IPS-NIHi11 (cell line): ENCODE results near the gene DLEU7.

Source experiments
- DNase-seq: peaks from one replicate; pipeline ENCODE4 v3.0.0; 2012; ENCODE audit warnings: mixed read lengths, low spot score

Gene DLEU7

DNA sequence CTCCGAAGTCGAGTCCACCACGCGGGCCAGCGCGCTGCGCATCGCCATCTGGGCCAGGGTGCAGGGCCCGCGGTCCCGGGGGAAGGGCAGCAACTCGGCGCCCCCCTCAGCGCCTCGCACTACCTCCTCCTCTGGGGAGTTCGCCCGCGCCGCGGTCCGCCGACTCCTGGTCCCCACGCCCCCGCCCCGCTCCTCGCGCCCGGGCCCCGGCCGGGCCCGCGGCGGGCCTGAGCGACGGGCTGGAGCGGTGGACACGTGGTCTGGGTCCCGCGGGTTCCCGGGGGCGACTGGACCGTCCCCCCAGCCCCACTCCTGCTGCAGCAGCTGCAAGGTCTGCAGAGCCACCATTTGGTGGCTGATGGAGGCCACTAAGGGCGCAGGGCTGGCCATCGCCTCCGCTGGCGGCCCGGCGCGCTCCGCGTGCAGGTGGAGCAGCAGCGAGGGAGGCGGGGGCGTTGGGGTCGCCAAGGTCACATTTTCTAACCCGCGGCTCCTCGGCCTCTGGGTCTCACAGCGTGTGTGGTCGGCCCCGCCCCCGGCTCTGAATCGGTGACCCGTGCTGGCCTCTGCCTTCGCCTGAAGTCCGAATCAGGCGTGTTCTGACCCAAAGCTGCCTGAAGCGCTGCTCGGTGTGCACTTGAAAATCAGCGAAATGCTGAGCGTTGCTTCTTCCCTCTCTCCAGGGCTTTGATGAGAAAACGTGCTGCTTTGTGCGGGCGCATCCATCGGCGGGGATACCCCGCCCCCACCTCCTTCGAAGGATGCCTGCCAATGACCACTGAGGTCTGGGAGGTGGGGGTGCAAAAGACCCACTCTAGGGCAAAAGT is at the start of gene DLEU7:
TSS of gene DLEU7 (minus strand) at position 436 of the 827 bp plus-strand sequence. CDS start at position 390, 46 bp downstream.
- DNase-seq: peak; percentile 71

DNA sequence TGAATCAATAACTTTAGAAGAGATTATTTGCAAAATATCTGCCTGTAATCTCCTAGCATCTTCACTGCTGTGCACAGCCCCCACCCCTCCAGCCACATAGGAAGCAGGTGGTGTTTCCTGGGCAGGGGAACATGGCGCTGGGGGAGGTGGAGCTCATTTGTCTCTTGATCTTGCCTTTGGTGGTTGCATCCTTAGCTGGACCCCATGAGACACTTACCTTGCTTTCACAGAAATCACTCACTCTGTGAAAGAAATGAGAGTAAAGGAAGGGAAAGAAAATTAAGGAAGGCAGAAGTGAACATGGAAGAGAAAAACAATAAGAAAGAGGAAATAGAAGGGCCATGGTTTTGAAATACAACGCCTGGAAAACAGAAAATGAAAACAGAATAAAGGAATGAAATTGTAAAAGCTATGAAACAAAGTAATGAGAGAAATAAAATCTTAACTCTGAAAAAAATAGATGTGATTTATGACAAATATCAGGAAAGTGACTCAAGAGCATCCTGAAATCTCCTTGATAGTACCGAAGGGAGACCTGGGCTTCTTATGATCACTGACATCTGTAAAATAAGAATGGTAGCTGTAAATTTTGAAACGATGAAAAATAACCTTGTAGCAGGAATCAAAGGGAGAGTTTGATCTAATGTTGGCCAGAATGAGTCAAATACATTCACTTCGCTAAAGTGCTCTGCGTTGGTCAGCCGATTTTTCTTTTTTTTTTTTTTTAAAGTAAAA is 48.9 kb upstream of the DLEU7 start:
- no peak for DNase-seq

DNA sequence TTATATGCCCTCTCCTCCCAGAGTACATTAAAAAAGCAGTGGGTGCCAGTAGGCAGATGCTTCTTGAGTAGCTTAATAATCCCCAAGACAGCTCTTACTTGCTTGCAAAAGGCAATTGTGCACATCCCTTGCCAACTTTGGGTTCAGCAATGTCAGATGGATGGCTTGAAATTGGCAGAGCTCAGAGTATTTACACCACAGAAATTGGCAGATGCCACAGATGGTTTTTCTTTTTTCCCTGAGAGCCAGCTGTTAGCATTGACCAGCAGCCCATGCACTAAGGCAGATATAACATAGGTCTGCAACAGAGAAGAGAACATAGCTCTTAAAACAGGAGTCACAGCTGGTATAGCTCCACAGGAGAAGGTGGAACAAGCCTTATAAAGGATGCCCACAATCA is 47.7 kb upstream of the DLEU7 start:
- no peak for DNase-seq

DNA sequence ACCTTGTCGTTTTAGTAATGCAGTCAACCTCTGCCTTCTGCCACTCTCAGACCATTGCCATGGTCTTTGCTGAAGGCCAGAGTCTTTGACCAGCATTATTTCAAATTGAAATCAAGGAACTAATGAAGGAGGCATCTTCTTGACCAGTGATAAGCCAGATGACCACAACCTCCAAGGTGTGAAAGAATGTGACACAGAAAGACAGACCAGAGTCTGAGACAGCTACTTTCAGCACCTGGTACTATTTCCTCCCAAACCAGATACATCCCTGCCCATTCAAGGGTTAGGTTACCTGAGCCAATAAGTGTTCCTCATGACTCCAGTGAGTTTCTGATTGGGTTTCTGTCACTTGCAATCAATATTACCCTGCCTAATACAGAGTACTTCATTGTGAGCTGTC is 45.8 kb upstream of the DLEU7 start:
- no peak for DNase-seq

DNA sequence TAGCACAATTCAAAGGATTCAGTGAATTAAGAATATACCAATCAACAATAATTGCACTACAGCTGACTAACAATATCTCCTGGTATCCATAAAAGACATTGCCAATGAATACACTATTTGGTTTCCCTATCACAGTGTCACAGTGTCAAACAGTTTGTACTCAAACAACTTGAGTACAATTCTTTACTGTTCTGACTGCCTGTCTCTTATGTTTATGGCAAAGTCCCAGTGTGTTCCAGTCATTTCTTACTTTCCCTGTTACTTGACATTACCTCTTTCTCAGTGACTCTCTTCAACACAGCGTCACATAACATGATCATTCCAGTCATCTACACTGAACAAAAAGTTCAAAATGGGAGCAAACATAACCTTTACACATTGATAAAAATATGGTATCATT is 44.9 kb upstream of the DLEU7 start:
- DNase-seq: no peak

DNA sequence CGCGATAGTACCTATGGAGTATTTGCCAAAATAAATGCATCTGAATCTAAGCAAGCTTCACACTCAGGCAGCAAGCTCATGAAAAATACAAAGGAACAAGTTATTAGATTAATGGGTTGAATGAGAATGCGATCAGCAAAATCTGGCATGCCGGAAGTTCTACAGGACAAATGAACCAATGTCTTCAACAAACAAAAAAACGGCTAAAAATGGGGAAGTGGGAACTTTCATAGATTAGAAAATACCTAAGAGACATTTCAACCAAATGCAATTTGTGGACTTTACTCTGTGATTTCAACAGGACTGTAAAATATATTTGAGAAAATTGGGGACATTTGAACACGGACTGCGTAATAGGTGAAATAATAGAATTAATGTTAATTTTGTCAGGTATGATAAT is 43.7 kb upstream of the DLEU7 start:
- DNase-seq: no peak

DNA sequence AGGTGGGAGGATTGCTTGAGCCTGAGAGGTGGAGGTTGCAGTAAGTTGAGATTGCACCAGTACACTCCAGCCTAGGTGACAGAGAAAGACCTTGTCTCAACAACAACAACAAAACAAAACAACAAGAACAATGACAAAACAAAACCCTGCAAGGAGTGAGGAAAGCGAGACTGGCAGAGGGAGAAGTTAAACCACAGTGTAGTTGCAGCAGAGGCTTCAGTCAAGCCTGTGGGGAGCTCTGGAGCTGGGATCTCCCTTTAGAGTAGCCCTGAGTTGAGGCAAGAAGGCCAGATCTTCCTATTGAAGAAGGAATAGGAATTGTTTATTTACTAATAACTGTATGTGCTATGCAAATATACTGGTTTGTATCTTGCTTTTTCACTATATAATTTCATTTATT is 40.8 kb upstream of the DLEU7 start:
- no peak for DNase-seq

DNA sequence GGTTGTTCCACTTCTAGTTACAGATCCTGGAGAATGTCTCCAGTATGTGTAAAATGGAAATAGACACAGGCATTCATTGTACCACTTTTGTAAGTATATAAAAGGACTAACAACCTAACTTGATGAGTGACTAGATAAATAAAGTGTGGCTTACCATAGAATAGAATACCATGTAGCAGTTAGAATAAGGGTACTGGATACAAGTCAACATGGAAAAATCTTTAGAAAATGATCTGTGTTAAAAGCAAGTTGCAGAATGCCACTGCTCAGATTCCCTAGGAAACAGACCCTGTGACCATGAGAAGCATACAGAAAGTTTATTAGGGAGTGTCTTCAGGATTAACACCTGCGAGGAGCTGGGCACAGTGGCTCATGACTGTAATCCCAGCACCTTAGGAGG is 40.2 kb upstream of the DLEU7 start:
- no peak for DNase-seq

DNA sequence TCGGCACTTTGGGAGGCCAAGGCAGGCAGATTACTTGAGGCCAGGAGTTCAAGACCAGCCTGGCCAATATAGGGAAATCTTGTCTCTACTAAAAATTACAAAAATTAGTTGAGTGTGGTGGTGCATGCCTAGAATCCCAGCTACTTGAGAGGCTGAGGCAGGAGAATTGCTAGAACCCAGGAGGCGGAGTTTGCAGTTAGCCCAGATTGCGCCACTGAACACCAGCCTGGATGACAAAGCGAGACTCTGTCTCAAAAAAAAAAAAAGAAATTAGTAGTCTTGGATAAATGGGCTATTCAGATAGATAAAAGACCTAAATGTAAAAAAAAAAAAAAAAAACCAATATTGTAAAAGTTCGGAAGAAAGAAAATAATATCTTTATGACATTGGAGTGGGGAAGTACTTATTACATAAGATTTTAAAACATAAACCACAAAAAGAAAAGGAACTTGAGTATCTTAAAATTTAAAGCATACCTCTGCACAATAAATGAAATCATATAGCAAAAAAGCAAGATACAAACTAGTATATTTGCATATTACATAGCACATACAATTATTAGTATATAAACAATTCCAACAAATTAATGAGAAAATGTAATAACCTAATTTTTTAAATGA is 39.4 kb upstream of the DLEU7 start:
- no peak for DNase-seq

DNA sequence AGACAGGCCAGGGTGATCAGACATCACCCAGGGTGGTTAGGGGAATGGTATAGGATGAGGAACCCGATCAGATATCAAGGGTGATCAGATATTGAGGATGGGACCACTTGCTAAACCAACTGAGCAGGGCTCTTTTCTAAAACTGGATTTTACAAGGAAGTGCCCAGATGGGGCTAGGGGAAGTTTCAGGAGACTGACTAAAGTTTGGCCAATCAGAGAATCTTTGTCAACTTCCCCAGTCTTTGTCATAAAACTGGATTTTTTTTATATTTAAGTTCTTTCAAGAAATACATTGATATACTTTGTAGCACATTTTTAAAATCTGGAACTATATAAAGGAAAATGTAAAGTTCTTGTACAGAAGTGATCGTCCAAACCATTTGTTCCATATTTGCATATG is 30.5 kb upstream of the DLEU7 start:
- no peak for DNase-seq

DNA sequence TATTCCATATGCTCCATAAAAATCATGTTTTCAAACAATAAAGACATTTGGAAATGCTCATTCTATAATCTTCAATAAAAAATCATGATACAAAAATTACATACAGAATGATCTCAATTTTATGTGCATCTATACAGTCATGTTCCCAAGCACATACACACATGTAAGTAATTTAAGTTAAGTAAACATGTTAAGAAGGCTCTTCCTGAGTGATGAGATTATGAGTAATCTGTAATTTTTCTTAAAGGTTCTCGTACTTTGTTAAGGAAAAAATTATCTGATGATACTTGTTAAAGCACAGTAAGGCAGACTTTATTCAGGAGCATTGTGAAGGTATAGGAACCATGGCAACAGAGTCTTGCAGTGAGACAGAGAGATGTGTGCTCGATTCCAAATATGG is 30.0 kb upstream of the DLEU7 start:
- DNase-seq: no peak

DNA sequence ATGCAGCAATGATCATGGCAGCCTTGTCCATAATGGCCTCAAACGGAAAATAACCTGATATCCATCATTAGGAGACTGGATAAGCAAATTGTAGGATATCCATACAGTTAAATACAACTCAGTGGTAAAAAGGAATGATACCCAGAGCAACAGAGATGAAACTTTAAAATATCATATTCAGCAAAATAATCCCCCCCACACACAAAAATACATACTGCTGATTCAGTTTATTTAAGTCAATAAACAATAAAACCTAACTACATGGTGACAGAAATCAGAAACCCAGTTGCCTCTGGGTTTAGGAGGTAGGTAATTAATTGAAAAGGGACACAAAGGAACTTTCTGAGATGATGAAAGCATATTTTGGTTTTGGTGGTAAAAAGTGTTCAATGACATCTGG is 27.9 kb upstream of the DLEU7 start:
- no peak for DNase-seq

DNA sequence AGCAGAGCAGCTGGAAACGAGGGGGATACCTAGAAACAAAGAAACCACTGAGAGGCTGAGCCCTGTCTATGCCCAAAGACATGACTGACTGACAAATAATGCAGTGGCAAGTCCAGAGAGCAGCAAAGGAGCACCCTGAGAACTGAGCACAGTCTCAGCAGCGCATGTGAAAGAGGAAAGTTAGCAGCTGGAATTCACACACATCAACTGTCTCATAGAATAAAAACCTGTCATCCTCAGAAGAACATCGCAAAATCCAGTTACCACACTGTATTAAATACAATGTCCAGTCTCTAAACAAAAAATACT is 24.1 kb upstream of the DLEU7 start:
- DNase-seq: no peak

DNA sequence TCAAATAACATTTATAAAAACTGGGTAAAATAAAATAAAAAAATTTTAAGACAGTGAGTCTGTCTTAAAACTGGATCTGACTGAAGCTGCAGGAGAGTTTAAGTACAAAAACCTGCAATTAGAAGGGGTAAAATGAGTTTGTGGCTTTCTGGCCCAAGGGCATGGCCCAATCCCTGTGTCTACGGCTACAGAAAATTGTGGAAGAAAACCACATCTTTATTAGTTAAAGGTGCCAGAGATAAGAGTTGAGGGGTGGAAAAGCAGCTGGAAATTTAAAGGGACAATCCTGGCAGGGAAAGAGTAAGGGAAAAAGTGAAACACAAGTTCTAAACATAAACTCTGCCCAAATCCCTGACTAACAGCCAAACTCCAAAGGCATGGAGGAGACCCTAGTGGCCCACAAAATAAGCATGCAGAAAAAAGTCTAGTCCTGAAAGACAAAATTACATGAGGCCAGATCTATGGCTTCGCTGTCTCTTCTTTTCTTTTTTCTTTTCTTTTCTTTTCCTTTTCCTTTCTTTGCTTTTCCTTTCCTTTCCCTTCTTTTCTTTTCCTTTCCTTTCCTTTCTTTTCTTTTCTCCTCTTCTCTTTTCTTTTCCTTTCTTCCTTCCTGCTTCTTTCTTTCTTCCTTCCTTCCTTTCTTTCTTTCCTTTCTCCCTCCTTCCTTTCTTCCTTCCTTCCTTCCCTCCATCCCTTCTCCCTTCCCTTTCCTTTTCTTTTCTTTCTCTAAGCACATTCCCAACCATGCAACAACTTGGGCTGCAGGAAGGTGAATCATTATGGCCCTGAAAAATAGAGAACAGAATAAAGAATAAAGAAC is 23.5 kb upstream of the DLEU7 start:
- no peak for DNase-seq

DNA sequence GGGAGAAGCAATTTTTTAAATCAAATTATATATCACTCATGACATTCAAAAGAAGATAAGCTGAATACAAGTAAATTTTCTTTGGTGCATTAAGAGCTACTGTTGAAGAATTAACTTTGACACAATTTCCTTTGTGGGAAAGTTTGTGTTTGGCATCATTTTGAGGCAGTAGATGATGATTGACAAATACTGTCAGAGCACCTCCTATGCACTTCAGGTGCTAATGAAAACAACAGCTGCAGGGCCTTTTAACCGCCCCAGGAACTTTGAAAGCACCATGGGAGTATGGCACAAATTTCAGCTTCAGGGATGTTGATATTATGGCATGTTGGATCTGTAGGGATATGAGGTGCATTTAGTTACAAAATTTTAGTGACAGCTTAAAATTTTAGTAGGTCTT is 21.0 kb upstream of the DLEU7 start:
- no peak for DNase-seq

DNA sequence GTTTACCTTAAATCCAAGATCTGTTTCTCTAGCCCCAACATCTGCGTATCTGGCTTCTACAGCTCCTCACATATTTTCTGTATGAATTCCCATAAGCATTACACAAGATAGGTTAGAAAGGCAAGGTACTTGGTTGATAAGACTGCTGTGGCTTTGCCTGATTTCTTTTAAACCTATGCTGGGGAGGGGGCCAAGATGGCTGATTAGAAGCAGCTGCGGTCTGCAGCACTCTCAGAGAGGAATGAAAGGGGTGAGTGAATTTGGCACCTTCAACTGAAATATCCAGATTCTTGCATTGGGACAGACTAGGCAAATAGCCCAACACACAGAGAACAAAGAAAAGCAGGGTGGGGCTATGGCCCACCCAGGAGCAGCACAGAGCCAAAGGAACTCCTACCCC is 12.2 kb upstream of the DLEU7 start:
- DNase-seq: no peak

DNA sequence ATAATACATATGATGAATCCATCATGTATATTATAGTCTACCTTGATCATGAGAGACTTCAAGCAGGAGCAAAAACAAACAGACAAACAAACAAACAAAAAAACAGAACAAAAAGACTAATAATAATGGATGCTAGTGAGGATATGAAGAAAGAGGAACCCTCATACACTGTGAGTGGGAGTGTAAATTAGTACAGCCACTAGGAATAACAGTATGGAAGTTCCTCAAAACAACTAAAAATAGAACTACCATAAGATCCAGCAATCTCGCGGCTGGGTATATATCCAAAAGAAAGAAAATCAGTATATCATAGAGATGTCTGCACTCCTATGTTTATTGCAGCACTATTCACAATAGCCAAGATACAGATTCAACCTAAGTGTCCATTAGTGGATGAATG is 7.0 kb upstream of the DLEU7 start:
- DNase-seq: no peak

DNA sequence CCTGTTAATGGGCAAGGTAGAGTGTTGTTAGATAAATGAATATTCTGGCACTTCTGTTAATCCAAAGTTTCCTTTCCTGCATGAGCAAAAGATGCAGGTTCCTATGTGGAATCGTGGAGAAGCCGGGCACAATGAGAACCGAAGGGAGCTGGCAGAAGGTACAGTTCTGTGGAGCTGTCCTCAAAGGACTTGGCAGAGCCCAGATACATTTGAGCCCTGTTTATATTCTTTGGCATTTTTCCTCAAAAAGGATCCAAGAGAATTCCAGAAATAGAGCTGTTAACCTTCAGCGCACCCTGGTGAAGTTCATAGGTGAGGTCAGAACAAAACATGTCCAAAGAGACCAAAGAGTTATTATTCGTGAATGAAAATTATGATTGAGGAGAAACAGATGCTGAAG is 4.0 kb upstream of the DLEU7 start:
- no peak for DNase-seq

DNA sequence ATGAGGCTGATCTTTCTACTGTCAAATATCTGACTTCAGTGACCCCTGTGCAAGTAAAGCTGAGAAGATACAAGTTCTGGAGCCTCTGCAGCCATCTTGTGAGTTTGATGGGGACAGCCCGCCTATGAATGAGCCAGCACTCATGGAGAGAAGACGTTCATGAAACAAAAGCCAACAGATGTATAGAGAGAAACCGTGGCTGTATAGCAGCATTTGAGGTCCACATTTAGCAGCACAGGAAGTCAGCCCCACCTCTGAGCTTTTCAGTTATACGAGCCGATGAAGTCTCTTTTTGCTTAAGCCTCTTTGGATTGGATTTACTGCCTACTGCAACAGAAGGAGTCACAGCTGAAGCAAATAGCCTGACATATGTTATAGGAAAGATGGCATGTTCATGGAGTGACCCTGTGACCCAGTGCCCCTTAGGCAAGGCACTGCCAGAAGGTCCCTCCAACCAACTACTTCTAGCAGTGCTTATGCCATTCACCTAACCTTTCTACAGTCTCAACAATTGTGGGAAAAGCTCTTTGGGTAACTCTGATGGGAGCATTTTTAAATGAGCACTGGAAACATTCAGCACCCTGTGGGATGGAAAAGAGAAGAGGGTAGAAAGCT is 3.5 kb upstream of the DLEU7 start:
- no peak for DNase-seq

DNA sequence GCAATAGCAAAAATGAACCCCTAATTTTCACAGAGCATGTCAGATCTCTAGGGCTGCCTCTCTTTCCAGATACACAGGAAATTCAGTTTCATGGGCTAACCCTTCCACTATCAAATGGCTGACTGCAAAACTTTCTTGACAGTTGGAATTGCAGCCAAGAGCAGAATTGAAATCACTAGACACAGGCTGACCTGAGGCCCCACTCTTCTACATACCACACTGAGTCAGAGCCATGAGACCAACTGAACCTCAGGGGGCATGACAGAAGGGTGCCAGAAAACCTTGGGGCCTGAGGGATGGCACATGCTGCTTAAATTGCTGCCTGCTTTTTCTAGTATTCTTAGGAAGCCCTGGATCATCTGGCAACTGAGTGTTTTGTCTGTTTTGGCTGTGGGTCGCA is 1.7 kb upstream of the DLEU7 start:
- no peak for DNase-seq

DNA sequence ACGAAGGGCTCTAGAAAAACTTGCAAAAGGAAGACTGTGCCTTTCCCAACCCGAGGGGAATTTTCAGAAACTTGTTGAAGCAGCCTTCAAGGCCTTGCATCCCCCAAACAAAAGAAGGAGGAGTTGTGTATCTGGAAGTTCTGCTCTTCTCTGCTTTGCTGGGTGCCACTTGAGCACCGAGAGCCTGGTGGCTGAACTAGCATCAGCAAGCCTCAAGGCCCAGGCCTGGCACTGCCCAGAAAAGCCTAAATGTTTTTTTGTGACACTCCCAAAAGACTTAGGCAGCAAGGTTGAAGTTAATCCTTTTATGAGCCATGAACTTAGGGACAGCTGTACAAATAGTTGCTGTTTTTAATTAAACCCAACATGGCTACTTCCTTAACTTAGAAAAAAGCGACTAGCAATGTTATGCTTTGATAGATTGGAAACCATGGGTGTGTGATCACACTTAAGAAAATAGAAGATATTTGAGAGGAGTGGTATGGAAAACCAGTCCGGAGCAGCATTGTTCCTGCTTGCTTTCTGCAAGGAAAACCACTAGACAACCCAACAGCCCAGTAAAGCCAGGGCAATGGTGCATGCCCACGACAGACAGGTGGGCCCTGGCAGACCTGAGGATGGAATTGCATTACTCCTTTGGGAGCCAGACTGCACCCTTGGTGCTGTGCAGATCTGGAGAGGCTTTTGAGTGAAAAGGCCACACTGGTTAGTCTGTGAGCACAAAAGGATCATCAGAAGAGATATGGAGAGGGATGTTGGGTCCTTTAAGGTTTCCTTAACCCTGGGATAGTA is 788 bp upstream of the DLEU7 start:
- no peak for DNase-seq

DNA sequence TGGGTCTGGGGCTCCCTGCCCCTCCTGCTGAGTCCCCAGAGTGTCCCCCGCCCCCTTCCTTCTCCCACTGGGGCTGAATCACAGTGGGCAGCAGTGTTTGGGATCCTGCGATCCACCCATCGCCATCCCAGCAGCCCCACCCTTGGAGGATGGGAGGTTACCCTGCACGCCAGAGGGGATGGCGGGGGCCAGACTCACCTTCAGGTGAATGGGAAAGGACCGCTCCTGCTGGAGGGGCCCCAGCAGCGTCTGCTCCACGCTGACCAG is 569 bp downstream of the DLEU7 start:
- DNase-seq: no peak
